Lung (tissue), 12 donors: ENCODE data around the gene GJA5. TPM values are rescaled to one million over a fixed set of nuclear protein-coding genes. Genes with fewer than 3 reads are reported as not detected.

Experiments used
- ATAC-seq: fragments of 200-7000 bp; cut with Tn5 transposase; one replicate; pipeline ENCODE4 v1.9.1; 2020; ENCODE audit warnings: moderate number of reproducible peaks; ENCODE audit not compliant: insufficient read depth, low FRiP score
- DNase-seq, 3 donors: peaks; one replicate each; pipeline ENCODE4 v3.0.0-alpha.2; 2013 to 2017
- H3K27ac ChIP-seq, 2 donors: one replicate each; pipeline ENCODE4 v1.5.1; 2013; ENCODE audit warnings: mild to moderate bottlenecking in 2 of 2, moderate library complexity in 2 of 2, control low read depth in 1 of 2, inconsistent platforms in 1 of 2, low read depth in 1 of 2, low read length in 1 of 2
- H3K27me3 ChIP-seq, 3 donors: one replicate each; pipeline ENCODE4 v1.5.1; 2013; ENCODE audit warnings: low read length in 2 of 3; ENCODE audit not compliant: control insufficient read depth in 3 of 3, insufficient read depth in 3 of 3
- H3K36me3 ChIP-seq, 4 donors: one replicate each; pipeline ENCODE4 v1.5.1; 2013; ENCODE audit warnings: low read length in 4 of 4, mild to moderate bottlenecking in 1 of 4, moderate library complexity in 1 of 4; ENCODE audit not compliant: control insufficient read depth in 4 of 4, insufficient read depth in 4 of 4
- H3K4me1 ChIP-seq, 5 donors: one replicate each; pipeline ENCODE4 v1.5.1; 2013; ENCODE audit warnings: low read length in 5 of 5, mild to moderate bottlenecking in 2 of 5, moderate library complexity in 1 of 5; ENCODE audit not compliant: control insufficient read depth in 5 of 5, insufficient read depth in 5 of 5
- H3K4me3 ChIP-seq: one replicate; pipeline ENCODE4 v1.5.1; 2013; ENCODE audit warnings: mild to moderate bottlenecking, control low read depth, moderate library complexity
- H3K9ac ChIP-seq, 2 donors: one replicate each; pipeline ENCODE4 v1.5.1; 2013; ENCODE audit warnings: low read length in 2 of 2, control low read depth in 1 of 2; ENCODE audit not compliant: insufficient read depth in 1 of 2
- H3K9me3 ChIP-seq, 4 donors: one replicate each; pipeline ENCODE4 v1.5.1; 2013; ENCODE audit warnings: low read length in 3 of 4, mild to moderate bottlenecking in 1 of 4, moderate library complexity in 1 of 4; ENCODE audit not compliant: control insufficient read depth in 4 of 4, insufficient read depth in 3 of 4
- CTCF ChIP-seq: IDR thresholded peaks from 2 replicates; pipeline ENCODE4 v1.5.1; 2012; ENCODE audit warnings: mild to moderate bottlenecking; ENCODE audit errors: control extremely low read depth, extremely low read depth
- WGBS, 2 donors: extraction: QIAGEN DNeasy Blood & Tissue Kit; methylation state at CpG; one replicate each; pipeline ENCODE4 v1.1.7; 2013; 5-methylcytosine and 5-hydroxymethylcytosine counted together
- polyA plus RNA-seq, 2 donors: library from polyadenylated mRNA; stranded (reverse); fragments of 200-250 nt; gene quantifications; one replicate each; pipeline ENCODE4 v1.2.1, GENCODE V29; 2013
- total RNA-seq, 2 donors: library from RNA; depleted of rRNA in 1 of 2; stranded (reverse); fragments of >200 nt in 1 of 2; gene quantifications; one replicate each; pipeline ENCODE4 v1.2.1, GENCODE V29; 2014 to 2021
- donor health status: control.
- donor health status: control.
- donor health status: Bipolar disorder and iron deficiency.
- donor health status: healthy.
- donor health status: DM: yes; HTN: yes; CAD: no.

The GJA5 gene
- total and polyA plus RNA-seq, 4 donors: 7.7 to 38.3 (median 18.5) TPM

GRCh38 chr1:147725685-147726084 lies 34.7 kb downstream of the GJA5 start:
- peaks cover 0 to 44% (median 3%) of the 10 kb centered on the region in 3 donors for H3K27me3 ChIP-seq
- H3K27ac ChIP-seq: no peak overlapping the region
- DNase-seq: no peak
- H3K4me3 ChIP-seq: no peak overlapping the region
- no peaks in the 10 kb centered on the region for H3K9me3 ChIP-seq
- no peaks in the 10 kb centered on the region for H3K36me3 ChIP-seq
- H3K9ac ChIP-seq: no peak overlapping the region
- WGBS, 2 donors: 91 to 94% methylated on average over 3 of the region's 3 CpGs
- no peak for ATAC-seq
- TF ChIP-seq CTCF: no peak
- peaks cover 0 to 7% (median 0%) of the 10 kb centered on the region in 5 donors for H3K4me1 ChIP-seq

GRCh38 chr1:147723691-147724323 lies 36.6 kb downstream of the GJA5 start:
- Histone ChIP-seq H3K9me3 (no peaks in the 10 kb centered on the region), H3K9ac (no peak overlapping the region), H3K27ac (no peak overlapping the region), H3K4me3 (no peak overlapping the region), H3K27me3 (peaks cover 0 to 31% (median 3%) of the 10 kb centered on the region in 3 donors), H3K4me1 (peaks cover 0 to 7% (median 0%) of the 10 kb centered on the region in 5 donors), H3K36me3 (no peaks in the 10 kb centered on the region)
- peak; percentile 70 for ATAC-seq
- 49 to 51% methylated on average over 7 of the region's 7 CpGs for WGBS, 2 donors
- peak; percentile 51 for TF ChIP-seq CTCF
- DNase-seq: peak; percentile 67 to 77 (median 74)

- H3K27me3 ChIP-seq: peaks cover 0 to 19% (median 3%) of the 10 kb centered on the region in 3 donors
- no peaks in the 10 kb centered on the region for H3K9me3 ChIP-seq
- H3K4me3 ChIP-seq: no peak overlapping the region
- DNase-seq (no peak), ATAC-seq (no peak)
- 91% methylated on average over 2 of the region's 2 CpGs for WGBS, 2 donors
- H3K9ac ChIP-seq: no peak overlapping the region
- no peaks in the 10 kb centered on the region for H3K36me3 ChIP-seq
- no peak overlapping the region for H3K27ac ChIP-seq
- H3K4me1 ChIP-seq: peaks cover 0 to 11% (median 0%) of the 10 kb centered on the region in 5 donors
- TF ChIP-seq CTCF: no peak
Measured at GRCh38 chr1:147722124-147722523, 38.3 kb downstream of the GJA5 start.
